Mesenchymal stem cell (in vitro differentiated cells and primary cell): ENCODE data around the gene ARID1B.

Experiments
- DNase-seq: peaks from one replicate; pipeline ENCODE4 v3.0.0-alpha.2; 2013
- H2AFZ ChIP-seq: one replicate; pipeline ENCODE4 v1.6.1; 2013; ENCODE audit warnings: low read depth, mild to moderate bottlenecking, control low read depth, inconsistent platforms, low read length, moderate library complexity
- H2AK5ac ChIP-seq: 2 replicates; pipeline ENCODE4 v1.6.1; 2013; ENCODE audit warnings: low read length, moderate library complexity, mild to moderate bottlenecking, inconsistent platforms; ENCODE audit not compliant: severe bottlenecking
- H2BK120ac ChIP-seq: one replicate; pipeline ENCODE4 v1.6.1; 2013; ENCODE audit warnings: low read depth, mild to moderate bottlenecking, inconsistent platforms, low read length, moderate library complexity
- H2BK12ac ChIP-seq, 2 experiments: one replicate each; pipeline ENCODE4 v1.6.1; 2013; ENCODE audit warnings: inconsistent platforms in 2 of 2, low read length in 2 of 2, mild to moderate bottlenecking in 2 of 2, moderate library complexity in 2 of 2, control low read depth in 1 of 2
- H2BK15ac ChIP-seq: one replicate; pipeline ENCODE4 v1.6.1; 2013; ENCODE audit warnings: mild to moderate bottlenecking, low read depth, inconsistent platforms; ENCODE audit not compliant: poor library complexity, severe bottlenecking
- H2BK5ac ChIP-seq: 2 replicates; pipeline ENCODE4 v1.6.1; 2013; ENCODE audit warnings: low read depth, mild to moderate bottlenecking, low read length, control low read depth, inconsistent platforms; ENCODE audit not compliant: poor library complexity, severe bottlenecking
- H3K14ac ChIP-seq, 2 experiments: one replicate each; pipeline ENCODE4 v1.6.1; 2013; ENCODE audit warnings: inconsistent platforms in 2 of 2, low read length in 2 of 2, control low read depth in 1 of 2, mild to moderate bottlenecking in 1 of 2, moderate library complexity in 1 of 2
- H3K18ac ChIP-seq, 2 experiments: one replicate each; pipeline ENCODE4 v1.6.1; 2013; ENCODE audit warnings: inconsistent platforms in 2 of 2, low read length in 2 of 2, control low read depth in 1 of 2, low read depth in 1 of 2, mild to moderate bottlenecking in 1 of 2
- H3K23ac ChIP-seq, 2 experiments: one replicate each; pipeline ENCODE4 v1.6.1; 2013; ENCODE audit warnings: inconsistent platforms in 2 of 2, low read length in 2 of 2, mild to moderate bottlenecking in 2 of 2, moderate library complexity in 2 of 2, control low read depth in 1 of 2
- H3K27ac ChIP-seq: 2 replicates; pipeline ENCODE4 v1.5.1; 2013; ENCODE audit warnings: mild to moderate bottlenecking, moderate library complexity, low read length, control low read depth, inconsistent platforms; ENCODE audit not compliant: poor library complexity, severe bottlenecking
- H3K27me3 ChIP-seq, 2 experiments: 2 replicates each; pipeline versions ENCODE4 v1.6.1 to v1.7.0; 2013; ENCODE audit warnings: low read length in 2 of 2, mild to moderate bottlenecking in 2 of 2, moderate library complexity in 2 of 2, control low read depth in 1 of 2, inconsistent platforms in 1 of 2; ENCODE audit not compliant: control insufficient read depth in 1 of 2, insufficient read depth in 1 of 2
- H3K36me3 ChIP-seq, 2 experiments: 2 replicates each; pipeline versions ENCODE4 v1.6.1 to v1.7.0; 2013; ENCODE audit warnings: low read length in 2 of 2, control low read depth in 1 of 2, inconsistent platforms in 1 of 2, low read depth in 1 of 2, mild to moderate bottlenecking in 1 of 2; ENCODE audit not compliant: insufficient read depth in 2 of 2, control insufficient read depth in 1 of 2
- H3K4ac ChIP-seq, 2 experiments: one replicate each; pipeline ENCODE4 v1.6.1; 2013; ENCODE audit warnings: inconsistent platforms in 2 of 2, low read length in 2 of 2, mild to moderate bottlenecking in 2 of 2, moderate library complexity in 2 of 2, control low read depth in 1 of 2, low read depth in 1 of 2
- H3K4me1 ChIP-seq: 2 replicates; pipeline ENCODE4 v1.6.1; 2013; ENCODE audit warnings: low read depth, low read length, control low read depth; ENCODE audit not compliant: control insufficient read depth, insufficient read depth
- H3K4me2 ChIP-seq: 2 replicates; pipeline ENCODE4 v1.6.1; 2013; ENCODE audit warnings: low read length, mild to moderate bottlenecking, inconsistent platforms; ENCODE audit not compliant: poor library complexity, severe bottlenecking
- H3K4me3 ChIP-seq, 2 experiments: 2 replicates each; pipeline versions ENCODE4 v1.5.1 to v1.7.0; 2013; ENCODE audit warnings: low read length in 2 of 2, mild to moderate bottlenecking in 2 of 2, control low read depth in 1 of 2, low read depth in 1 of 2; ENCODE audit not compliant: insufficient read depth in 1 of 2
- H3K79me1 ChIP-seq: replicated peaks from 2 replicates; pipeline ENCODE4 v1.6.1; 2013; ENCODE audit warnings: mild to moderate bottlenecking, control low read depth, low read length, inconsistent platforms; ENCODE audit not compliant: poor library complexity, severe bottlenecking
- H3K9ac ChIP-seq: 2 replicates; pipeline ENCODE4 v1.7.0; 2013; ENCODE audit warnings: mild to moderate bottlenecking, low read length, moderate library complexity
- H3K9me3 ChIP-seq: 2 replicates; pipeline ENCODE4 v1.7.0; 2013; ENCODE audit warnings: mild to moderate bottlenecking, low read length; ENCODE audit not compliant: control insufficient read depth
- H4K8ac ChIP-seq: one replicate; pipeline ENCODE4 v1.6.1; 2013; ENCODE audit warnings: inconsistent platforms, mild to moderate bottlenecking, low read length, moderate library complexity
- H4K91ac ChIP-seq: one replicate; pipeline ENCODE4 v1.6.1; 2013; ENCODE audit warnings: mild to moderate bottlenecking, low read length, inconsistent platforms
- WGBS: methylation state at CpG from one replicate; pipeline ENCODE4 v1.1.7; 2013; ENCODE audit warnings: mixed read lengths; 5-methylcytosine and 5-hydroxymethylcytosine counted together

The ARID1B gene

DNA sequence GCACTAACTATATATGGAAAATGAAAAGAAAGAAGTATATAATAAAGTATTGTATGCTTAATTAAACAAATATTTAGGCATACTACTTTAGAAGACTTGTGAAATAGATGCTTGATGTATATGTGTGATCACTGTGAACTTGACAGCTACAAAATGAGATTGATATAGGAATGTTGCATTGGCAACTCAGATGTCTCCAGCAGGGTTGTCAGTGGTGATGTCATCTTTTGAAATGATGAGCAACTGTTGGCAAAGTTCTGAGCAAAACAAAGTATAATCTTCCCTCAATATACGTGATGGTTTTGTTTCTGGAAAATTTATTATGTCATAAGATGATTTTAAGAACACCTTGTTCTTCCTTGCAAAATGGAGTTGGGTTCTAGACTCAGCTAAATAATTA, 133.8 kb downstream of the ARID1B start:
- no peak overlapping the region for H3K23ac ChIP-seq
- no peak overlapping the region for H2BK12ac ChIP-seq
- H2BK5ac ChIP-seq, result no peak overlapping the region
- H3K9me3 ChIP-seq, result no peaks in the 10 kb centered on the region
- H3K36me3 ChIP-seq, result peaks cover 2 to 5% of the 10 kb centered on the region in 2 experiments
- no peak overlapping the region for H3K4me2 ChIP-seq
- no peak overlapping the region for H2AFZ ChIP-seq
- no CpG with 5 or more reads among the region's 1 CpG for WGBS
- no peak overlapping the region for H2BK15ac ChIP-seq
- peaks cover 33% of the 10 kb centered on the region for H3K79me1 ChIP-seq
- no peak overlapping the region for H3K18ac ChIP-seq
- DNase-seq, result no peak
- H3K4me3 ChIP-seq, result no peak overlapping the region
- no peak overlapping the region for H3K9ac ChIP-seq
- no peaks in the 10 kb centered on the region for H3K27me3 ChIP-seq
- H3K4me1 ChIP-seq, result no peaks in the 10 kb centered on the region
- no peak overlapping the region for H3K27ac ChIP-seq
- H4K8ac ChIP-seq, result no peak overlapping the region
- no peak overlapping the region for H2AK5ac ChIP-seq
- H3K4ac ChIP-seq, result no peak overlapping the region
- H4K91ac ChIP-seq, result no peak overlapping the region
- H3K14ac ChIP-seq, result no peak overlapping the region
- H2BK120ac ChIP-seq, result no peak overlapping the region

DNA sequence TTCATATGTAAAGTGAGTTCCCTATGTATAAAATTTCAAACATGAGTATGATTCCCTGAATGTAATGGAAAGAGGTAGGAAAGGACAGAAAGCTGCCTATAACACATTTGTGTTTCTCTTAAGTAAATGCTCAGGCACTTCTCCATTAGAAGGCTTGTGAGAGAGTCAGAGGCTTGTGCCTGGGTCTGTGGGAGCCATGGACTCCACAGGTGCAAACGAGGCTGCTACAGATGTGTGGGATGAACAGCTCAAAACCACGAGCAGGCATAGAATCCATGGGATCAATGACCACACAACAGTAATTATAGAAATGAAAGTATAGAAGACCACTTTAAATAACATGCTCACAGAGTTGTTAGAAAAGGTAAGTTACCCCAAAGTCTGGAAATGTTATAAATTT, 134.4 kb downstream of the ARID1B start:
- Histone ChIP-seq H4K91ac (no peak overlapping the region), H3K14ac (no peak overlapping the region), H3K27me3 (no peaks in the 10 kb centered on the region), H3K9me3 (no peaks in the 10 kb centered on the region), H4K8ac (no peak overlapping the region), H2BK15ac (no peak overlapping the region), H3K27ac (no peak overlapping the region), H2BK5ac (no peak overlapping the region), H3K4me2 (no peak overlapping the region), H2AK5ac (no peak overlapping the region), H3K79me1 (peaks cover 31% of the 10 kb centered on the region), H2BK120ac (no peak overlapping the region), H2AFZ (no peak overlapping the region), H2BK12ac (no peak overlapping the region), H3K4ac (no peak overlapping the region), H3K4me3 (no peak overlapping the region), H3K18ac (no peak overlapping the region), H3K9ac (no peak overlapping the region), H3K36me3 (peaks cover under 1 to 5% of the 10 kb centered on the region in 2 experiments), H3K23ac (no peak overlapping the region), H3K4me1 (no peaks in the 10 kb centered on the region)
- no peak for DNase-seq
- WGBS, result 71% methylated on average over 1 of the region's 2 CpGs

DNA sequence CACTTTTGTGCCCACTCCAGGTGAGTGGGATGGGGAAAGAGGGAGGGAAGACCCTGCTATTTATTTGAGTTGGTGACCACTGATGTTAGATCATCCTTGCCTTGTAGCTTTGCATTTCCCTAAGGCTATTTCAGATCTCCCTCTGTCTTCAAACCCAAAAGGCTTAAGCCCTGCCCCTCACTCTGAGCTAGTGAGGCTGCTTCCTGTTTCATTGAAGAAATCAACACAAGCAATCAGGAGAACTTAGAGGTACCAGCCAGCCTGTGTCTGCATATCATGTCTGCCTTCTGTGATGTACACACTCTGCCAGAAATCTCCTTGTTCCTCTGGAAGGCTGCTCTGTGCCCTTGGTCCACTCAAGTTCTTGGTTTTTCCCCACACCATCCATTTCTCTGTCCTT, 135.3 kb downstream of the ARID1B start:
- H3K4me2 ChIP-seq, result no peak overlapping the region
- peaks cover 38% of the 10 kb centered on the region for H3K79me1 ChIP-seq
- H3K4me1 ChIP-seq, result no peaks in the 10 kb centered on the region
- H4K91ac ChIP-seq, result no peak overlapping the region
- no peak overlapping the region for H3K23ac ChIP-seq
- no peak overlapping the region for H3K4me3 ChIP-seq
- no peak overlapping the region for H3K4ac ChIP-seq
- no peaks in the 10 kb centered on the region for H3K9me3 ChIP-seq
- no peak overlapping the region for H2BK120ac ChIP-seq
- no peak overlapping the region for H2BK15ac ChIP-seq
- no peak overlapping the region for H2BK12ac ChIP-seq
- no peak overlapping the region for H2AK5ac ChIP-seq
- H3K18ac ChIP-seq, result no peak overlapping the region
- H3K27ac ChIP-seq, result no peak overlapping the region
- H3K14ac ChIP-seq, result no peak overlapping the region
- peaks cover 0 to 5% of the 10 kb centered on the region in 2 experiments for H3K36me3 ChIP-seq
- peak; percentile 12 for DNase-seq
- no peak overlapping the region for H4K8ac ChIP-seq
- H2AFZ ChIP-seq, result no peak overlapping the region
- no peak overlapping the region for H3K9ac ChIP-seq
- H3K27me3 ChIP-seq, result no peaks in the 10 kb centered on the region
- H2BK5ac ChIP-seq, result no peak overlapping the region

DNA sequence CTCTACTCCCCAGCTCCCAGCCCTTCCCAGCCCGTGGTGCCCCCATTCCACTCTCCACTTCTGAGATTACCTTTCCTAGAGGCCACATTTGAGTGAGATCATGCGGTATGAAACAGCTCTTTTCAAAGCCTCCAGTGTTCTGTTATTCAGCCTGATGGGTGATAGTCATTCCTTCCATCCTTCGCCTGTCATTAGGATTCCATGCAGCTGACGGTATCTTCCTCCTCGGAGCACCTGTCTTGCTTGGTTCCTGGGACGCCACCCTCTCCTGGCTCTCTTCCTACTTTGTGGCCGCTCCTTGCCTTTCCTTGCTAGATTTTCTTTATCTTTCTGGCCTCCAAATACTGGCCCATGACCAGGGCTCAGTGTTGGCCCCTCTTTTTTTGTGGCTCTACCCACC, 137.0 kb downstream of the ARID1B start:
- Histone ChIP-seq H2AK5ac (no peak overlapping the region), H3K14ac (no peak overlapping the region), H3K9me3 (no peaks in the 10 kb centered on the region), H2AFZ (no peak overlapping the region), H4K91ac (no peak overlapping the region), H3K27ac (no peak overlapping the region), H2BK15ac (no peak overlapping the region), H3K4me2 (no peak overlapping the region), H2BK5ac (no peak overlapping the region), H3K4me1 (no peaks in the 10 kb centered on the region), H3K79me1 (peaks cover 41% of the 10 kb centered on the region), H4K8ac (no peak overlapping the region), H3K18ac (no peak overlapping the region), H2BK12ac (no peak overlapping the region), H3K4me3 (no peak overlapping the region), H3K4ac (no peak overlapping the region), H2BK120ac (no peak overlapping the region), H3K9ac (no peak overlapping the region), H3K27me3 (no peaks in the 10 kb centered on the region), H3K23ac (no peak overlapping the region), H3K36me3 (peaks cover 0 to 5% of the 10 kb centered on the region in 2 experiments)
- WGBS, result 97% methylated on average over 7 of the region's 7 CpGs
- no peak for DNase-seq
